NB4 (cell line): Measurements from ENCODE around the gene OR2Y1.
"Not testable (repeated sequence)": the region's sequence is repeated elsewhere in the genome, so short reads cannot be mapped to it uniquely, and the experiment has no call there.

Source experiments
- DNase-seq: peaks from one replicate; pipeline ENCODE4 v3.0.0; 2010; ENCODE audit warnings: low read depth
- H3K4me3 ChIP-seq: one replicate; pipeline ENCODE4 v1.5.1; 2011; ENCODE audit warnings: mild to moderate bottlenecking, low read depth, low read length, moderate library complexity
- CTCF ChIP-seq: IDR thresholded peaks from one replicate; pipeline ENCODE4 v1.5.1; 2012; ENCODE audit warnings: low read depth, low read length
- MAX ChIP-seq: IDR thresholded peaks from 2 replicates; pipeline ENCODE4 v1.6.1; 2011; ENCODE audit warnings: low read depth, low read length
- MYC ChIP-seq: IDR thresholded peaks from 2 replicates; pipeline ENCODE4 v1.6.1; 2011; ENCODE audit warnings: low read depth, low read length
- POLR2A ChIP-seq: IDR thresholded peaks from 2 replicates; pipeline ENCODE4 v1.6.1; 2011; ENCODE audit warnings: mild to moderate bottlenecking; ENCODE audit not compliant: insufficient read length; ENCODE audit errors: extremely low read depth

The OR2Y1 gene

GRCh38 chr5:180785121-180785781, 45.4 kb upstream of the OR2Y1 start:
- no peak for DNase-seq
- no peak overlapping the region for H3K4me3 ChIP-seq
- TF ChIP-seq CTCF = no peak
- TF ChIP-seq POLR2A = no peak
- no peak for TF ChIP-seq MAX
- no peak for TF ChIP-seq MYC

GRCh38 chr5:180784497-180785097, 44.7 kb upstream of the OR2Y1 start:
- TF ChIP-seq POLR2A = no peak
- peak; percentile 71 for TF ChIP-seq CTCF
- TF ChIP-seq MYC = no peak
- TF ChIP-seq MAX = no peak
- H3K4me3 ChIP-seq = no peak overlapping the region
- peak; percentile 68 for DNase-seq

GRCh38 chr5:180783340-180784052, 43.6 kb upstream of the OR2Y1 start:
- no peak for DNase-seq
- no peak overlapping the region for H3K4me3 ChIP-seq
- TF ChIP-seq CTCF (no peak), MAX (no peak), MYC (no peak), POLR2A (no peak)

- no peak for TF ChIP-seq POLR2A
- no peak for TF ChIP-seq MYC
- no peak for TF ChIP-seq CTCF
- no peak for TF ChIP-seq MAX
- DNase-seq = no peak
- H3K4me3 ChIP-seq = no peak overlapping the region
Measured at GRCh38 chr5:180782748-180783147, 42.9 kb upstream of the OR2Y1 start.

- DNase-seq, H3K4me3 ChIP-seq: not testable (repeated sequence)
Measured at GRCh38 chr5:180781900-180782326, 42.1 kb upstream of the OR2Y1 start.

- no peak for TF ChIP-seq POLR2A
- no peak for TF ChIP-seq CTCF
- no peak for TF ChIP-seq MYC
- no peak for TF ChIP-seq MAX
- no peak overlapping the region for H3K4me3 ChIP-seq
- DNase-seq = no peak
Measured at GRCh38 chr5:180779985-180780610, 40.2 kb upstream of the OR2Y1 start.
